ENCODE results near the gene IHH. TPM values are rescaled to one million over a fixed set of nuclear protein-coding genes. Genes with fewer than 3 reads are reported as not detected.
A peak's percentile ranks its signal among the peaks of the same experiment; 100 is the strongest.

The IHH gene
- total RNA-seq, 2 experiments from 2014 or later, result not detected

GRCh38 chr2:219059375-219059724 lies 1.4 kb downstream of the IHH start:
- H3K36me3 ChIP-seq (ENCODE audit: insufficient read depth, low read length), result no peaks in the 10 kb centered on the region
- no peak overlapping the region for H3K27ac Mint-ChIP-seq
- peaks cover 38% of the 10 kb centered on the region for H3K4me1 ChIP-seq (ENCODE audit: insufficient read depth, low read length)
- TF ChIP-seq, protein P1, sequence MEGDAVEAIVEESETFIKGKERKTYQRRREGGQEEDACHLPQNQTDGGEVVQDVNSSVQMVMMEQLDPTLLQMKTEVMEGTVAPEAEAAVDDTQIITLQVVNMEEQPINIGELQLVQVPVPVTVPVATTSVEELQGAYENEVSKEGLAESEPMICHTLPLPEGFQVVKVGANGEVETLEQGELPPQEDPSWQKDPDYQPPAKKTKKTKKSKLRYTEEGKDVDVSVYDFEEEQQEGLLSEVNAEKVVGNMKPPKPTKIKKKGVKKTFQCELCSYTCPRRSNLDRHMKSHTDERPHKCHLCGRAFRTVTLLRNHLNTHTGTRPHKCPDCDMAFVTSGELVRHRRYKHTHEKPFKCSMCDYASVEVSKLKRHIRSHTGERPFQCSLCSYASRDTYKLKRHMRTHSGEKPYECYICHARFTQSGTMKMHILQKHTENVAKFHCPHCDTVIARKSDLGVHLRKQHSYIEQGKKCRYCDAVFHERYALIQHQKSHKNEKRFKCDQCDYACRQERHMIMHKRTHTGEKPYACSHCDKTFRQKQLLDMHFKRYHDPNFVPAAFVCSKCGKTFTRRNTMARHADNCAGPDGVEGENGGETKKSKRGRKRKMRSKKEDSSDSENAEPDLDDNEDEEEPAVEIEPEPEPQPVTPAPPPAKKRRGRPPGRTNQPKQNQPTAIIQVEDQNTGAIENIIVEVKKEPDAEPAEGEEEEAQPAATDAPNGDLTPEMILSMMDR (IDR thresholded peaks at IDR 0.05), result no peak
- peaks cover 20% of the 10 kb centered on the region for H3K4me1 Mint-ChIP-seq (ENCODE audit: low read depth)
- ATAC-seq (ENCODE audit: poor library complexity) (no peak), DNase-seq (peak in 1 of 14 experiments; percentile 9)
- CTCF ChIA-PET, result interaction anchor here (1.1 to 1.7 kb wide), 4 partner anchors 51 to 235 kb away, joined by 3 to 10 read pairs (median 6); no protein-coding TSS in a partner anchor
- peak overlapping the region; percentile 18 for H3K4me3 Mint-ChIP-seq
- H3K36me3 Mint-ChIP-seq (ENCODE audit: low read depth), result no peaks in the 10 kb centered on the region
- POLR2A ChIA-PET, result interaction anchor here (1.1 kb wide), 1 partner anchor 18 kb away, joined by 4 read pairs; the partner anchor contains the start of gene CFAP65
- peaks cover 82% of the 10 kb centered on the region for H3K27me3 Mint-ChIP-seq
- no peaks in the 10 kb centered on the region for H3K9me3 Mint-ChIP-seq
- peaks cover 63 to 83% of the 10 kb centered on the region in 2 experiments for H3K27me3 ChIP-seq (ENCODE audit: control insufficient read depth in 1 of 2, insufficient read depth in 2 of 2, low read length in 2 of 2)
- intact Hi-C loops (cut with DNase I, micrococcal nuclease), result loop anchor here (2.0 to 10.0 kb wide), 4 partner anchors 153 to 295 kb away; no protein-coding TSS in a partner anchor
- no peak overlapping the region for H3K27ac ChIP-seq (ENCODE audit: low read depth in 1 of 2, low read length in 2 of 2)
- no peak overlapping the region for H3K4me3 ChIP-seq (ENCODE audit: low read length)
- peaks cover 0 to 42% of the 10 kb centered on the region in 2 experiments for H3K9me3 ChIP-seq (ENCODE audit: control insufficient read depth in 1 of 2, insufficient read depth in 1 of 2, low read length in 2 of 2)

DNA sequence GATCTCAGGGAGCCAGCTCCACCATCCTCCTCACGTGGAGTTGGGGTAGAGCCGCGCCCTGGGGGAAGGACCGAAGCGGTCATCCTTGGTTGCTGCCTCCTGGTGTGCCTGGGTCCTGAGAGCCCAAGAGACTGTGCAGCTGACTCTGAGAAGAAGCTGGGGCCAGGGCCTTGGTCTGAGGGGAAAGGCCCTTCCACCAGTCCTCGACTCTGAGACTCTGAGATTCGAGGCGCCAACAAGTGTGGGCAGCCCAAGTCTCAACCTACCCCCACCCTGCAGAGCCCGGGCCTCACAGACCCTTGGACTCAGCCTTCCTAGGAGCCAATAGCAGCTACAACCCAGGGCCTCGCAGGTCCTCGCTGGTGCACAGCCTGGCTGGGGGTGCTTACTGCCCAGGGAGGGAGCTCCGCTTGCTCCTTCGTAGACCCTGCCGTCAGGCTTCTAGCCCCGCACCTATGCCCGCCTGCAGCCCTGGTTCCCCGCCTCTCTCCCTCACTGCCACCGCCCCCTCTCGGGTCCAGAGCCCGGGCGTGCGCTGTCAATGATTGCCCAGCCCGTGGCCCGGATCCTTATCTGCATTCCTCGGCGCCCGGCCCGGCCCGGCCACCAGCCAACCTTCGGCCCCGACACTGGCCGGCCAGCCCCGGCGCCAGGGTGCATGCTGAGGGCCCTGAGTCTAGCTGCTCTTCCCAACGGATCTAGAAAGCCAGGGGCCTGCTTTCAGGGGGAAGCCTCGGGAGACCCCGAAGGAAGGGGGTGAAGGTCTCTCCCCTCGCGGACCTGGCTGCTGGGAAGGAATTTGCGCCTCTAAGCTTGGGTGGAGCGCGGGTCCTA lies 2.0 kb downstream of the IHH start:
- no peak overlapping the region for H3K27ac Mint-ChIP-seq
- H3K4me3 ChIP-seq (ENCODE audit: low read length), result no peak overlapping the region

More for the DNA sequence above, 2.0 kb downstream of the IHH start:
- ATAC-seq (ENCODE audit: poor library complexity) (no peak), DNase-seq (peak in 1 of 14 experiments; percentile 7)
- TF ChIP-seq, protein P1 (IDR thresholded peaks at IDR 0.05), result no peak
- Histone ChIP-seq H3K4me1 (ENCODE audit: insufficient read depth, low read length) (peaks cover 38% of the 10 kb centered on the region), H3K27ac (ENCODE audit: low read depth in 1 of 2, low read length in 2 of 2) (no peak overlapping the region), H3K27me3 (ENCODE audit: control insufficient read depth in 1 of 2, insufficient read depth in 2 of 2, low read length in 2 of 2) (peaks cover 64 to 87% of the 10 kb centered on the region in 2 experiments), H3K9me3 (ENCODE audit: control insufficient read depth in 1 of 2, insufficient read depth in 1 of 2, low read length in 2 of 2) (peaks cover 0 to 42% of the 10 kb centered on the region in 2 experiments), H3K36me3 (ENCODE audit: insufficient read depth, low read length) (no peaks in the 10 kb centered on the region)
- POLR2A ChIA-PET, result interaction anchor here (1.0 to 1.1 kb wide), 2 partner anchors 18 to 236 kb away, joined by 3 to 4 read pairs; partner anchors contain the start of gene CFAP65
- no peaks in the 10 kb centered on the region for H3K9me3 Mint-ChIP-seq
- CTCF ChIA-PET, result interaction anchor here (0.6 to 1.7 kb wide), 22 partner anchors 10 to 471 kb away, joined by 3 to 10 read pairs (median 4); partner anchors contain the start of gene DNPEP
- peaks cover 84% of the 10 kb centered on the region for H3K27me3 Mint-ChIP-seq
- H3K36me3 Mint-ChIP-seq (ENCODE audit: low read depth), result no peaks in the 10 kb centered on the region
- peaks cover 20% of the 10 kb centered on the region for H3K4me1 Mint-ChIP-seq (ENCODE audit: low read depth)
- no peak overlapping the region for H3K4me3 Mint-ChIP-seq
- intact Hi-C loops (cut with DNase I, micrococcal nuclease), result loop anchor here (1.0 to 10.0 kb wide), 6 partner anchors 61 to 296 kb away; no protein-coding TSS in a partner anchor
